Measurements from ENCODE around the gene NRP2. TPM values are rescaled to one million over a fixed set of nuclear protein-coding genes. Genes with fewer than 3 reads are reported as not detected.
A peak's percentile ranks its signal among the peaks of the same experiment; 100 is the strongest.

Gene NRP2
- total RNA-seq, 2 experiments from 2014 or later = 0.63 to 1.6 TPM

DNA sequence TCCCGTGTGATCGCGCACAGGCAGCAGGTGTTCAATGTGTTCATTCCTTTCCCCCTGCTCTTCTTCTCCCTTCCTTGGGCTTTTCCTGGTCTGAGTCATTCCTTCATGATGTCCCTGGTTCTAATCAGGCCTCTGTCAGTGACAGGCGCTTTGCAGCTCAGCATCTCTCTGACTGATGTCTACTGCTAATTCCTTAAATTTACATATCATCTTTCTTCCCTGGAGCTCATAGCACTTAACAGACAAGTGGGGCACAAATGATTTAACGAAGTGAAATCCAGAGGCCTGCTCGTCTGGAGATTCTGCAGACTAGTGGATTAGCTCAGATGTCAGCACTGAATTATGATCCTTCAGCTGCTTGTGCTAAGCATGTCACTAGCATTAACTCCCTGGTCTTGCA lies 77.9 kb downstream of the NRP2 start:
- TF ChIP-seq, protein P1, sequence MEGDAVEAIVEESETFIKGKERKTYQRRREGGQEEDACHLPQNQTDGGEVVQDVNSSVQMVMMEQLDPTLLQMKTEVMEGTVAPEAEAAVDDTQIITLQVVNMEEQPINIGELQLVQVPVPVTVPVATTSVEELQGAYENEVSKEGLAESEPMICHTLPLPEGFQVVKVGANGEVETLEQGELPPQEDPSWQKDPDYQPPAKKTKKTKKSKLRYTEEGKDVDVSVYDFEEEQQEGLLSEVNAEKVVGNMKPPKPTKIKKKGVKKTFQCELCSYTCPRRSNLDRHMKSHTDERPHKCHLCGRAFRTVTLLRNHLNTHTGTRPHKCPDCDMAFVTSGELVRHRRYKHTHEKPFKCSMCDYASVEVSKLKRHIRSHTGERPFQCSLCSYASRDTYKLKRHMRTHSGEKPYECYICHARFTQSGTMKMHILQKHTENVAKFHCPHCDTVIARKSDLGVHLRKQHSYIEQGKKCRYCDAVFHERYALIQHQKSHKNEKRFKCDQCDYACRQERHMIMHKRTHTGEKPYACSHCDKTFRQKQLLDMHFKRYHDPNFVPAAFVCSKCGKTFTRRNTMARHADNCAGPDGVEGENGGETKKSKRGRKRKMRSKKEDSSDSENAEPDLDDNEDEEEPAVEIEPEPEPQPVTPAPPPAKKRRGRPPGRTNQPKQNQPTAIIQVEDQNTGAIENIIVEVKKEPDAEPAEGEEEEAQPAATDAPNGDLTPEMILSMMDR (IDR thresholded peaks at IDR 0.05) = no peak
- ATAC-seq (no peak), DNase-seq (no peak)
- Mint-ChIP-seq H3K4me3 (no peak overlapping the region), H3K4me1 (ENCODE audit: low read depth) (no peaks in the 10 kb centered on the region), H3K36me3 (ENCODE audit: low read depth) (no peaks in the 10 kb centered on the region), H3K27me3 (peaks cover 4% of the 10 kb centered on the region), H3K27ac (no peak overlapping the region), H3K9me3 (no peaks in the 10 kb centered on the region)
- intact Hi-C loops (cut with micrococcal nuclease) = no loop called here
- ChIA-PET CTCF (interaction anchor here (1.5 kb wide), 1 partner anchor 166 kb away, joined by 8 read pairs; no protein-coding TSS in a partner anchor), POLR2A (no interaction called here)

DNA sequence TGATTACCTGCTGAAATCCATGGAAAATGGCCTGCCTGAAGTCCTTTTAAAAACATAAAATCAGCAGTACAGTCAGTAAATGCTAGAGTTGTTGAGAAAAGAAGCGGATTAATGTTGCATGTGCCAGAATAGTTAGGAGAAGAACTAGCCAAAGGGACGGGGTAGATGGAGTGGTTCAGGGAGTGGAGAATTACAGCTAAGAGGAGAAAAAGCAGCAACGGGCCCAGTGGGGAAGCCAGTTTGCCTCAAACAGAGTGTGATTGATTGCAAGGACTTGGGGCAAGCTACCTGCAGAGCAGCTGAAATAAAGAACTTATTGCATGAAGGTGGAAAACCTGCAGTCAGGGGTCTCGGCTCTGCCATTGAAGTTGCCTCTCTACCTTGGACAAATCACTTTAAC lies 79.1 kb downstream of the NRP2 start:
- intact Hi-C loops (cut with micrococcal nuclease) = no loop called here
- no peaks in the 10 kb centered on the region for H3K4me1 Mint-ChIP-seq (ENCODE audit: low read depth)
- TF ChIP-seq, protein P1 (IDR thresholded peaks at IDR 0.05) = no peak
- ATAC-seq = no peak
- no peak overlapping the region for H3K4me3 Mint-ChIP-seq
- H3K9me3 Mint-ChIP-seq = no peaks in the 10 kb centered on the region
- ChIA-PET CTCF (interaction anchor here (1.3 kb wide), 1 partner anchor 124 kb away, joined by 4 read pairs; no protein-coding TSS in a partner anchor), POLR2A (no interaction called here)
- no peak overlapping the region for H3K27ac Mint-ChIP-seq
- H3K36me3 Mint-ChIP-seq (ENCODE audit: low read depth) = no peaks in the 10 kb centered on the region
- DNase-seq = no peak
- peaks cover 11% of the 10 kb centered on the region for H3K27me3 Mint-ChIP-seq

DNA sequence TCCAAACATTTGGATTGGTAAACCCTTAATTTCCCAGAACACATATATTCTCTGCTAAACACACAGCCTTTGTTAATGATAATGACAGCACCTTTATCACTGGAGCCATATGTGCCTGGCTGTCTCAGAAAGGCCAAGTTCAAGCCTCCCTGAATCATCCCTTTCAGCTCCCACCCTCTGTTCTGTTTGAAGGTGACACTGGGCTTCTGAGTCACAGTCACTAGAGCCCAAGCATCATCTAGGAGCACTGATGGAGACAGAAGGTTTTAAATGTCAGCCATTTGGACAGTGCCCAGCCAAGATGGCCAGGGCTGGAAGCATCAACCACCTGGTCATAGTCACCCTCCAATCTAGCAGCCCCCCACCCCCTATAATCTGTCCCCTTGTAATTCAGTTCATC lies 80.6 kb downstream of the NRP2 start:
- H3K4me1 Mint-ChIP-seq (ENCODE audit: low read depth) = no peaks in the 10 kb centered on the region
- peaks cover 15% of the 10 kb centered on the region for H3K27me3 Mint-ChIP-seq
- no peak overlapping the region for H3K27ac Mint-ChIP-seq
- CTCF ChIA-PET = interaction anchor here (1.3 kb wide), 1 partner anchor 123 kb away, joined by 4 read pairs; no protein-coding TSS in a partner anchor
- H3K4me3 Mint-ChIP-seq = no peak overlapping the region
- intact Hi-C loops (cut with micrococcal nuclease) = no loop called here
- no peaks in the 10 kb centered on the region for H3K36me3 Mint-ChIP-seq (ENCODE audit: low read depth)
- ATAC-seq = no peak
- DNase-seq = no peak
- TF ChIP-seq, protein P1 (IDR thresholded peaks at IDR 0.05) = no peak
- POLR2A ChIA-PET = no interaction called here
- H3K9me3 Mint-ChIP-seq = no peaks in the 10 kb centered on the region

DNA sequence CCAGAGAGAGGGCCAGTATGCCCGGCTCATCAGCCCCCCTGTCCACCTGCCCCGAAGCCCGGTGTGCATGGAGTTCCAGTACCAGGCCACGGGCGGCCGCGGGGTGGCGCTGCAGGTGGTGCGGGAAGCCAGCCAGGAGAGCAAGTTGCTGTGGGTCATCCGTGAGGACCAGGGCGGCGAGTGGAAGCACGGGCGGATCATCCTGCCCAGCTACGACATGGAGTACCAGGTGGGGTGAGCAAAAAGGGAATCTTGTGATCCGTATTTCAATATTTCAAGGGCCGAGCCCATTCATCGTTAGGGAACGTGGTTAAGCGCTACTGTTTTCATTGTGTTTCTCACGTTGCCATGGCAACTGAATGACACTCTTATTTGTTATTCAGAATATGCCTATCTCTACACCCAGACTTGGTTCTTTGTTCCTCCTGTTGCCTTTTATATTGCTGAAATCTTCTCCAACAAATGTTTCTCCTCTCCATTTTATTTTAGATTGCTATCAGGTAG lies 81.5 kb downstream of the NRP2 start:
- peak; percentile 37 for DNase-seq
- no peak overlapping the region for H3K4me3 Mint-ChIP-seq
- ChIA-PET CTCF (interaction anchor here (1.2 kb wide), 1 partner anchor 162 kb away, joined by 3 read pairs; no protein-coding TSS in a partner anchor), POLR2A (no interaction called here)
- intact Hi-C loops (cut with micrococcal nuclease) = no loop called here
- H3K36me3 Mint-ChIP-seq (ENCODE audit: low read depth) = no peaks in the 10 kb centered on the region
- ATAC-seq = no peak
- no peaks in the 10 kb centered on the region for H3K9me3 Mint-ChIP-seq
- no peaks in the 10 kb centered on the region for H3K4me1 Mint-ChIP-seq (ENCODE audit: low read depth)
- TF ChIP-seq, protein P1 (IDR thresholded peaks at IDR 0.05) = peak; percentile 30
- peaks cover 15% of the 10 kb centered on the region for H3K27me3 Mint-ChIP-seq
- H3K27ac Mint-ChIP-seq = no peak overlapping the region

DNA sequence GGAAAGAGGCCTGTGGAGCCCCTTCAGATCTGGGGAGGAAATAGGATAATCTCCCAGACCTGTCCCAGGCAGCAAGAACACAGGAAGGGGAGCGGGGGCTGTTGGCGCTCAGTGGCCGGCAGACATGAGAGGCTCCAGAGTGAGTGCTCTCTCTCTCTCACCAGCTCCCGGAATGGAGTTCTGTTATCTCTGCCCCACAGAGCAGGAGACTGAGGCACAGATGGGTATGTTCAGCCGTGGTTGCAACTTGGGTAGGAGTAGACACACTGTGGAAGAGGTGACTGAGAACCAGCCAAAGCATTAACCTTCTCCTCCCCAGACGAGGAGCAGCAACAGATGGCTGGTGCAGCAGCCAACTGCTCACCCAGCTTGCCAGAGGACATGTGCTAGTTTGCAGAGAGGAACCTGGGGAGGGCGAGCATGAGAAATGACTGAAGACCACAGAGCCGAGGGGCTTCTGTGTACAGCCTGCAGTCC lies 82.0 kb downstream of the NRP2 start:
- peaks cover 15% of the 10 kb centered on the region for H3K27me3 Mint-ChIP-seq
- TF ChIP-seq, protein P1 (IDR thresholded peaks at IDR 0.05) = no peak
- ChIA-PET POLR2A (no interaction called here), CTCF (interaction anchor here (1.2 kb wide), 1 partner anchor 162 kb away, joined by 3 read pairs; no protein-coding TSS in a partner anchor)
- DNase-seq = no peak
- ATAC-seq = no peak
- no peaks in the 10 kb centered on the region for H3K36me3 Mint-ChIP-seq (ENCODE audit: low read depth)
- peaks cover under 1% of the 10 kb centered on the region for H3K4me1 Mint-ChIP-seq (ENCODE audit: low read depth)
- no peak overlapping the region for H3K4me3 Mint-ChIP-seq
- H3K9me3 Mint-ChIP-seq = no peaks in the 10 kb centered on the region
- no peak overlapping the region for H3K27ac Mint-ChIP-seq
- intact Hi-C loops (cut with micrococcal nuclease) = no loop called here
